Embryonic facial prominence (tissue), 1 donor: ENCODE data around the gene SECTM1.

Experiments
- DNase-seq: peaks from one replicate; pipeline ENCODE4 v3.0.0-alpha.2; 2016; ENCODE audit errors: extremely low spot score

Gene SECTM1

DNA sequence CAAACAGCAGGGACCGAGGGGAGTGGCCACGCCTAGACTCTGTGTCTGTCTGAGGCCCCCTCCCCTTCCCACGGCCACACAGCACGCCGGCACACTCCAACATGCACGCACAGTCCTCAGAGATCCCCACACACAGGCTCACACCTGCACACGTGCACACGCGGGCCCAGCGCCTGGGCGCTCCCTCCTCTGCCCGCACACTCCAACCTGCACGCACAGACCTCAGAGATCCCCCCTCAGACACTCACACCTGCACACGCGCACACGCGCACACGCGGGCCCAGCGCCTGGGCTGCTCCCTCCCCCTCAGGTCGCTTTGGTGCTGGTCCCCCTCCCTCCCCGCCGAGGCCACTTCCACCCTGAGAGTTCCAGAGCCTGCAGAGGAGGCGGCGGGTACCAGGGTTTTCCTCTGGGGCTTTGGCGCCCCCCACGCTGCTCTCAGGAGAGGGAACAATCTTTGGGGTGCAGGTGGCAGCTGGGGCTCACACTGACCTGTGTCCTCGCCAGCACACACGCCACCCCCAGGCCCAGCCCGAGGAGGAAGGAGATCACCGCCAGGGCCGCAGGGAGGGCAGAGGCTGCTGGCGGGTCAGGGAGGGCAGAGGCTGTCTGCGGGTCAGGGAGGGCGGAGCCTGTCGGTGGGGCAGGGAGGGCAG lies 17.7 kb downstream of the SECTM1 start:
- no peak for DNase-seq

DNA sequence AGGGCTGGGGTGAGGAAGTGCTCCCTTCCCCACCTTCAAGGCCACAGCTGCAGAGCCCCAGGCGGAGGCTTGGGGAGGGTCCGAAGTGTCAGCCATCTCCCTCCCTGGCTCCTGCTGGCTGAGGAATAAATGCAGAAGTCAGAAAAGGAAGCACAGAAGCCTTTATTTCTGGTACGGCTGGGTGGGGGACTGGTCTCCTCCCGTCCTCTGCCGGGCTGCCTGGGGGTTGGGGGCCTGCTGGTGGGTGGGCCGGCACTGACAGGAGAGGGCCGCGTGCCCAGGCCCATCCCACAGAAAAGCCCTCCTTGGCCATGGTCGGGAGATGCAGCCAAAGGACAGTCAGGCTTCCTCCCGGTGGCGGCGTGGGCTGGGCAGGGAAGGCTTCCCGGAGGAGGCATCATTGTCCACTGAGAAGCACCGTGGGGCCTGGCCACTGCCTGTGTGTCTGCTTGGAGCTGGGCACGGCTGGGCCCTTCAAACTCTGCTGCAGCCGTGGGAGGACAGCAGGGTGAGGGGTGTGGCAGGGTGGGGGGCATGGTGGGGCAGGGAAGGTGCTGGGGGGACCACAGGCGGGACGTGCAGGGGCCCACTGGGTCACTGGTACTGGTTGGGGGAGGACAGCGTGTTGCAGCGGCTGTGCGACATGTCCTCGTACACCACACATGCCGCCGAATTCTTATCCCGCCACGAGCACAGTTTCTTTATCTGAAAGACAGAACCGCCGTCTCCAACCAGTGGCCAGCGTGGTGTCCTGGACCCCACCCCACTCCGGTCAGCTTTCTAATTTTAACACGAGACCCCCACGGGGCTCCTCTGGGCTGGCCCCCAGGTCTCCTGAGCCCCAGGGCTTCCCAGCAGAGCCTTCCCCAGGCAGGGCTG lies 18.6 kb downstream of the SECTM1 start:
- DNase-seq, result no peak

DNA sequence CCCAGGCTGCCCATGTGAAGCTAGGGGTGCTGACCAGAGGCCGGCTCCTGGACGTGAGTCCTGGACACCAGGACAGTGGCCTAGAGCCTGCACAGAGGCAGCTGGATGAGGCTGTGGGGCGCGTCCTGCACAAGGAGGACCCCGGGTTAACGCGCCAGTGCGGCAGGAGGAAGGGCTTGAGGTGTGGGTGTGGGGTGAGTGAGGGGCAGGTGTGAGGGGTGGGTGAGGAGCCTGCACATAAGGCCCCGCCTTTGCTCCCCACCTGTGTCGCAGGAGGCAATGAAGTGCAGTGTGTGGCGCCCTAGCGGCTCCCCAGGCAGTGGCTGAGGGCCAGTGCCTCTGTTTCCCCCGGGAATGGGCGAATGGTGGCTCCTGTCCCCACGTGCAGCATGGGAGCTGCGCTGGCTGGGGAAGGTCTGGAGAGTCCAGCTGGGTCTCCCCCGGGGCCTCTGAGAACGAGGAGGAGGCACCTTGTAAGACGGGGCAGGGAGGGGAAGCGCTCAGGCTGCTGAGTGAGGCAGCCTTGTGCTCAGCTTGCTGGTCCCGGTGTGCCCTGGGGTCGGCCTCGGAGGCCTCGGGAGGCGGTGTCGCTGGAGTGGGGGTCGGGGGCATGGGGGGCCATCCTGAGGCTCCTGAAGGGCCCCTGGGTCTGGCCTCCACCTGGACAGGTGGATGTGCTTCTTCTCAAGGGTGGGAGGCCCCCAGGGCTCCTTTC lies 19.4 kb downstream of the SECTM1 start:
- DNase-seq, result no peak

DNA sequence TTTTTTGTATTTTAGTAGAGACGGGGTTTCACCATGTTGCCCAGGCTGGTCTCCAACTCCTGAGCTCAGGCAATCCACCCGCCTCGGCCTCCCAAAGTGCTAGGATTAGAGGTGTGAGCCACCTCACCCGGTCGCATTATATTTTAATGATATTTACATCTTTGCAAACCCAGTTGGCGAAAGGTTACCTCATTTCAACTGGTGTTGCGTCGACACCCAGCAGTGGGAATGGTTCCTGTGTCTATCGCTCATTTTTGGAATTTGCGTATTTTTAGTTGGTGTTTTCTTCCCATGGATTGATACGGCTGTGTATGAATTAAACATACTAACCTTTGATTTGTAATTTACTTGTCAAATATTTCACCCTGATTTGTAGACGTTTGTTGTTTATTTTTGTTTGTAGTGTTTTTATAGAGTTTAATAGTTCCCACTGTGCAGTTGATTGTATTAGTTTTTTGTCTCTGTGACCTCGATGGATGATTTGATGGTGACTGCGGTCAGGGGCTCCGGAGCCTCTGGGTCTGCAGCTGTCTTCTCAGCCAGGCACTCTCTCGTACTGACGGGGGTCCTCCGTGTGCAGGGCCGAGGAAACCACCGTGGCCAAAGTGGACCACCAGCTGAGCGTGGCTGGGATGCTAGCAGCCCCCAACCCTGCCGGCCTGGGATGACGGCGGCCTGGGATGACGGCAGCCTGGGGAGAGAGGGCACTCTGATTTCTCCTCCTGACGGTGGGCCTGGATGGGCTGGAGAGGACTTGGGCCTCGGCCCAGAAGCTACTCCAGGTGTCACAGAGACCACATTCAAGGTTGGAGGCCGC lies 20.2 kb downstream of the SECTM1 start:
- no peak for DNase-seq

DNA sequence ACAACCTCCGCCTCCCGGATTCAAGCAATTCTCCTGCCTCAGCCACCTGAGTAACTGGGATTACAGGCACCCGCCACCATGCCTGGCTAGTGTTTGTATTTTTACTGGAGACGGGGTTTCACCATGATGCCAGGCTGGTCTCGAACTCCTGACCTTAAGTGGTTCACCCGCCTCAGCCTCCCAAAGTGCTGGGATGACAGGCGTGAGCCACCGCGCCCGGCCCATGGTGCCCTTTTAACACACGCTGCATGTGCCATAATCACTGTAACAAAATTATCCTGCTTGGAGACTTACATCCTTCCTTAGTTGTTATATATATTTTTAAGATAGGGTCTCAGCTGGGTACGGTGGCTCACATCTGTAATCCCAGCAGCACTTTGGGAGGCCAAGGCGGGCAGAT lies 21.6 kb downstream of the SECTM1 start:
- DNase-seq, result no peak

DNA sequence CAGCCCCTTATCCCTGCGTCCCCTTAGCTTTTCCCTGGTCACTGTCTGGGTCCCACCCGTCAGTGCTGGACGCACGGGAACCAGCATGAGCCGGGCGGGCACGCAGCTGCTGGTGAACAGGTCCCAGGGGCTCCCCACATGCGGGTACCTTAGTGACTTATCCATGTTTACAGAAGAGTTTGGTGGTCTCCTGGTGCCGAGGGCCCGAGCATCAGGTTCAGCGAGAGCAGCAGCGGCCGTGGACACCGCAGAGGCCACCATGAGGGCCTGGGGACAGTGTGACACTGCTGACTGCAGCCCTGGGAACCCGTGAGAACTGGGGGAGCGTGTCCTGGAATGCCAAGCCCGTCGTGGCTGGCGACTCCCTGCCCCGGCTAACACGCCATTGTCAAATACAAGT lies 22.7 kb downstream of the SECTM1 start:
- no peak for DNase-seq

DNA sequence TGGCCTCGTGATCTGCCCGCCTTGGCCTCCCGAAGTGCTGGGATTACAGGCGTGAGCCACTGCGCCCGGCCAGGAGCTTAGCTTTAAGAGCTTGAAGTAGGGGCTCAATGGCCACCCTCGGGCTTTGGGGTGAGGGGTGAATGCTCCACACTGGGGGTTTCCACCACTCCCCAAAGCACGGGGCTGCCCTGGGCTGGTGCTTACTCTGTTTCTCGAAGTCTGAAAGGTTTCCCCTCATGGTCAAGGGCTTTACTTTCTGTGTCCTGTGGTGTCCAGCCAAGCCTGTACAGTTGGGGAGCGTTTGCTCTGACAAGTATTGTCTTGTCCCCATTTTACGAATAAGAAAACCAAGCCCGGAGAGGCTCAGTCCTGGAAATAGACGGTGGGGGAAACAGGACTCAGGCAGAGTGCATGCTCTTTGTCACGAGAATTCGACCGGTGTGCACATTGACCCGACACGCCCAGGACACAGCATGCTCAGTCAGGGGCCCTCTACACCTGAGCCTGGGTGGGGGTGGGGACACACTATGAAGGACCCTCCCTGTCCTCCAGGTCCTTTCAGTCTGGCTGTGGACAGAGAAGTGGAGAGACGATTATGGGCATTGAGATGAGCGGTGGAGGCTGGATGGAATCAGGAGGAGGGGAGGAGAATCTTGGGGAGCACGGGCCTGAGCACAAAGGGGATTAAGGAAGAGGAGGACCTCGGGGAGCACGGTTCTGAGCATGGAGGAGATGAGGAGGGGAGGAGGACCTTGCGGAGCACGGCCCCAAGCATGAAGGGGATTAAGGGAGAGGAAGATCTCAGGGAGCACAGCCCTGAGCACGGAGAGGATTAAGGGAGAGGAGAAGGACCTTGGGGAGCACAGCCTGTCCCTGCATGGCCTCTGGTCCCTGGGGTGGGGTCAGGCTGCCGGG lies 23.7 kb downstream of the SECTM1 start:
- no peak for DNase-seq

DNA sequence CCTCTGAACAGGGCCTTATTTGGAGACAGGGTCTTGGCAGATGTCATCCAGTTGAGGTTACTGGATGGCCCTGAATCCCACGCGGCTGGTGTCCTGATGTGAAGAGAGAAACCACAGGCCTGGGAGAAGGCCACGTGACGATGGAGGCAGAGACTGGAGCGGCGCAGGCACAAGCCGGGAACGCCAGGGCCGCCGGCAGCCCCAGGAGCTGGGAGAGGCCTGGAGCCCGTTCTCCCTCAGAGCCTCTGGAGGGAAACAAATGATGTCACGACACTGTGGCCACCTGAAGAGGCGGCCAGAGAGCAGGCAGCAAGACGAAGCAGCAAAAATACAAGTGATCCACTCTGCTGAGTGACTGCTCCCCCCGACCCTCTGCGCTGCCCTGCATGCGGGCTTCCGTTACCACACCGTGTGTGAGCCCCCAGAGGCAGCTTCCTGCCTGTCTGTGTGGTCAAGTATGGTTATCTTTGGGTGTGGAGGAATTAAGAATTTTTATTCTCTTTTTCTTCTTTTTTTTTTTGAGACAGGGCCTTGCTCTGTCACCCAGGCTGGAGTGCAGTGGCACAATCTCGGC lies 27.8 kb downstream of the SECTM1 start:
- DNase-seq, result no peak

DNA sequence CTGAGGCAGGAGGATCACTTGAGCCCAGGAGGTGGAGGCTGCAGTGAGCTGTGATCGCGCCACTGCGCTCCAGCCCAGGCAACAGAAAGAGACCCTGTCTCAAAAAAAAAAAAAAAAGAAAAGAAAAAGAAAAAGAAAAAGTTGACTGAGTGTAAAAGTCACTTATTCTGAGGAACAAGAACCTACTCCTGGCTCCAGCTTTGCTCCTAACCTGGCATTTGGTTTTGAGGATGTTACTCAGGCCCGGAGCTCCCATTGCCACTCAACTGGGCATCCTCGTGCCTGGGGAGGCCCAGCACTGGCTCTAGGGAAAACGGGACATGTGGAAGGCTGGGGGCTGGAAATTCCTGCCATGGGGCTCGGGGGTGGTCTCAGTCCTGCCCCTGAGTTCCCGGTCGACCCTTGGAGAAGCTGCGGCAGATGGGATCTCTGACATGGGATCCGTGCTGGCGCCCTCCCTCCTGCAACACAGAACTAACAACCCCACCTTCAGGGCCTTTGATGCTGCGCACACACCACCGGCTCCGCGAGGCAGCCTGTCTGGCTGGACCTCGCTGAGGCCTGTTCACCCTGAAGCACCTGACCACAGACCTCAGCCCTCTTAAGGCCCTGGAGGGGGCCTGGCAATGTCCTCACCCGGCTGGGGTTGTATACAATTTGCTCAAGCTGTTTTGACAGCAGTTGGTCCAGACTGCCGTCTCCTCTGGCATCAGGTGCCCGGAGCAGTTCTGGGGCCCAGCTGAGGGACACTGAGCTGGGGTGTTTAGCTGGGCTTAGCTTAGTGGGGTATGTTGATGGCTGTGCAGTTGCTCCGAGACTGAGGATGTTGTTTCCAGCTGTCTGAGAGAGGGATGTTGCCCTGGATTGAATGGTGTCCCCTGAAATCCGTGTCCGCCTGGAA lies 28.5 kb downstream of the SECTM1 start:
- DNase-seq, result no peak

DNA sequence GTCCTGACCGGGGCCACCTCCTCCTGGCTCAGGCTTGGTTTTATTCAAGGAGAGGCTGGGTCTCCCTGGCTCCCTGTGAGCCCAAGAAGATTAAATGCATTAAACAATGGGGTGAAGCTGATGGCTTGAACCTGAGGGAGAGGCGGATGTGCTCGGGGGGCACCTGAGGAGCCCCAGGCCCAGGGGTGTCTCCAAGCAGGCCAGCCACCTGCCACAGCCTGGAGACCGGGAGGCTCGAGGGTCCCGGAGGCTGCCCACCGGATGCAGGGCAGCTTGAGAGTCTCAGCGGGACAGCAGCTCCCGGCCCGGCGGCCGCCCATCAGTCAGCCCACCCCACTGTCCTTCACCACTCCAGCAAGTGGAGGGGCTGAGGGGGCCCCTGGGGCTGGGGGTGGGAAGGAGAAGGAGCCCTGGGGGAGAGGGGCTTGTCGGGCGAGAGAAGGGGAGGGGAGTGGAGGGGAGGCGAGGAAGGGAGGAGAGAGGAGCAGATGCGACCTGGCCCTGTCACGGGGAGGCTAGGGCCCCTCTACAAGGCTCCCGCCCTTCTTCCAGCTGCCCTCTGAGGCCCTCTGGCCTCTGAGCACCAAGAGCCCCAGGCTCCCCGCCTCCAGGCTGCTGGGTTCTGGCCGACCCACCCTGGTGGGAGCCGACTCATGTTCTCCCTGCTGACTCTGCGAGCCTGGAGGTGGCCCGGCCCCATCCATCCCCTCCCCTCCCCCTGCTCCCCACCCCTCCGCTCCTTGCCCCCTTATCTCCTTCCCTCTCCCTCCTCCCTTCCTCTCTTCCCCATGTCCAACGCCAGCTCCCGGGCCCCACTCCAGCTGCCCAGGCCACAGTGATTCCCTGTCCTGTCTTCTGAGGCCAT lies 29.4 kb downstream of the SECTM1 start:
- DNase-seq, result no peak

DNA sequence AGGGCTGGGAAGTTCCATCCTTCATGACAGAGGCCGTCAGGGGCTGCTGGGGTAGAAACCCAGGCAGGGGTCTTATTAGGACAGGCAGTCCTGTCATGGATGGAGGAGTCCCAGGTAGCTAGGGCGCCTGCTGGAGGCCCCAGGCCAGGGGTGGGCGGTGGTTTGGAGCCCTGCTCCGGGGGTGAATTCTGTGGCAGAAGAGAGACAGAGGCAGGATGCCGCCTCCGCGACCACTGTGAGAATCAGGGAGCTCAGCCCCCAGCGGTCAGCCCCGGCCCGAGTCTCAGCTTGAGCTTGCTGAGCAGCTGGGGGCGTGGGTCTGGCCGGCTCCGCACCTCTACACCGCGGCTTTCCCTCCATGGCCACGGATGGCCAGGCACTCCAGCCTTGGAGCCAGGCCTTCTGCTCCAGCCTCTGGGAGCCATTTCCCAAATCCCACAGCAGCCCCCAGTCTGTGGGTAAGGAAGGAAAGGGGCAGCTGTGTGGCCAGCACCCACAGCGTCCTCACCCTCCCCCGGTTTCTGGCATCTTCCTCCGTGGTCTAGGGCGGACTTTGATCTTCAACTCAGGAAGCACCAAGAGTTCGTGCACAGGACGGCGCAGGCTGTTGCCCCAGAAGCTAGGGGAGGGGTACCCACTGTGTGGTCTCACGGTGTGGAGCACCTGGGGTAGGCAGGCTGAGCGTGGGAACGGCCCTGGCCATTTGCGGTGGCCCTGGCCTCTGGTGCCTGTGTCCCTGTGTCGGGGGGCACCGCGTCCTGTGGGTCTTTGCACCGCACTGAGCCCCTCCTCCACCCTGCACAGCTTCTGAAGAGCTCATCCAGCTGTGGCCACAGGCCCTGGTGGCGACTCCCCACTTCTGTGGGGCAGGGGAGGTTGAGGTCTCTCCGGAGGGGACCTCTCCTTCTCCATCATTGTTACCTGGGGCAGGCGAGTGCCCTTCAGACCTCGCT lies 30.3 kb downstream of the SECTM1 start:
- no peak for DNase-seq

DNA sequence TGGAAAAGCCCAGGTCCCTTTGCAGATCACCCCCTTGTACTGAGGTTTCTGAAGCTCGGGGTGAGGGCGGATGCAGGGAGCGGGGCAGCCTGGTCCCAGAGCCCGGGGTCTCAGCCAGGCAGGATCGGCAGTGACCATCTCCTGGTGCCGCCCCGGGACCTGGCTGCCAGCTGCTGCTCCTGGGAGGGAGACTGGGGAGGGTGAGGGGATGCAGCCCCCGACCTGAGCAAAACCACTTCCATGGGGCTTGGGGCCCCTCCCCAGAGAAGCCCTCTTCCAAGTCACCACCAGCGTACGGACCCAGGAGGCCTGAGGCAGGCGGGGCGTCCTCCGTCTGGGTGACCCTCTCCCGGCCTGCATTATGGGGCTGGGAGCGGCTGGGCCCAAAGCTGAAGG lies 31.0 kb downstream of the SECTM1 start:
- DNase-seq, result no peak

DNA sequence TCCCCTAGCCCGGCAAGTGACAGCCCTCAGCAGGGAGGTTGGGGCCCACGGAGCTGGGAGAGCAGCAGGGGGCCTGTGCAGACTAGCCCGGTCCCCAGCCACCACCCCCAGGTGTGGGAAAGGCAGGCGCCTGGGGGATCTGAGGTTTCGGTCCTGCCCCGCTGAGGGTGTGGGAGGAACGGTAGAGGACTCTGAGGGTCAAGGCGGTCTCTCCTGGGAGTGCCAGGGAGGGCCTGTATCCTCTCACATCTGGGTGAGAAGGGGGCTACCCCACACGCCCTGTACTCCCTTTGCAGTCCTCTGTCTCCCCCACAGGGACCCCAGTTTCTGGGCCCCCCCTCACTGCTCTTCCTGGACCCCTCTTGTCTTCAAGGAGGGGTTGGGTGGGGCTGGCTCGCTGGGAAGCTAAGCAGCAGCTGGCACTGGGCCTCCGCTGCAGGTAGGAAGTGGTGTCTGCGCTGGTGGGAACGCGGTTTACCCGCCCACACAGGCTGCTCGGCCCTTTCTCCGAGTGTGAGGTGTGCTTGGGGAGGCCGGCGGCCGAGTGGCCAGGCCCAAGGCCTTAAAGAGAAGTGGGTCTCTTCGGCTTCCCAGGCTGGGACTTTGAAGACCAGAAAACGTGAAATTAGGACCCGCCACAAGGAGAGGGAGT lies 31.5 kb downstream of the SECTM1 start:
- DNase-seq, result no peak

DNA sequence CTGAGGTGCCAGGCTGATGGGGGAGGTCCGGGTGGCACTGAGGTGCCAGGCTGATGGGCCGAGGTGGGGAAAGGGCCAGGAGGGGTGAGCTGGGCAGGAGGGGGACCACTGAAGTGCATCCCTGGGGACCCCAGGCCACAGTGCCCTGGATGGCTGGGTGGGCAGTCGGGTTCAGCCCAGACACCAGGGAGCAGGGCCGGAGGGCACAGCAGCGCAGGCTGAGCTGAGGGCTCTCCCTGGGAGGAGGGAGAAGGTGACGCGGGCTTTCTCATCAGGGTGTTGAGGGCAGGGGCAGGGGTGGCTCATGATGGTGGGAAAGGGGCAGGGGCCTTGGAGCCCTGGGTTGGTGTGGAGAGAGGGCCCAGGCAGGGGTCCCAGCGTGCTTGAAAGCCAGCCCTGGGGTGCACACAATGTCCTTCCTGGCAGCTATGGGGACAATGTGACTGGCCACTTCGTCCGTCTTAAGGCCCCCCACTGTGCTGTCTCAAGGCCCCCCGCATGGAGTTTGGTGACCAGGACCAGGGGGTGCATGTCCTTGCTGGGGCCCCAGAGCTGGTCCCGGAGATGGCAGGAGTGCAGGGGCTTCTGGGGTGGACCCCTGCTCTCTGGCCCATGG lies 32.2 kb downstream of the SECTM1 start:
- DNase-seq, result no peak

DNA sequence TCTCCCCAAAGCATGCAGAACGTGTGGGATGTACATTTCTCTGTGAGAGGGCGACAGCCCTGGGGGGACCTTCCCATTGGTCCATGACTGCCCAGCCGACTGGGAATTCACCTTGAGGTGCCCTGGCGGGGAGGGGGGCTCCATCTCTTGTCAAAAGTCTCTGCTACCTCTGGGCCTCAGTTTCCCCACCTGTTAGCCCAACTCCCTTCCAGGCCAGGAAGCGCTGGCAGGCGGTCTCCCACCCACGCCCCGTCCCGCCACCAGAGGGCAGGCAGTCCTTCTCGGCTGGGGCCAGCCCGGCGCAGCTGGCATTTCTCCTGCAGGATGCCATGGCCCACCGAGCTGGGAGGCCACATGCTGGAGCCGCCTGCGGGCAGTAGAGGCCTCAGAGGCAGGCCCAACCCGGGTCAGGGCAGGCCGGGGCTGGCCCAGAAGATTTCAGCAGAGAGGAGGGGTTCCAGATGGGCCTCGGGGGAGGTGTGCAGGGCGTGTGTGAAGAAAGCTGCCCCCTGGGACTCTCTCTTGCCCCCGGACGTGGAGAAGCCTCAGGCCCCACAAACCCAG lies 32.8 kb downstream of the SECTM1 start:
- DNase-seq, result no peak

DNA sequence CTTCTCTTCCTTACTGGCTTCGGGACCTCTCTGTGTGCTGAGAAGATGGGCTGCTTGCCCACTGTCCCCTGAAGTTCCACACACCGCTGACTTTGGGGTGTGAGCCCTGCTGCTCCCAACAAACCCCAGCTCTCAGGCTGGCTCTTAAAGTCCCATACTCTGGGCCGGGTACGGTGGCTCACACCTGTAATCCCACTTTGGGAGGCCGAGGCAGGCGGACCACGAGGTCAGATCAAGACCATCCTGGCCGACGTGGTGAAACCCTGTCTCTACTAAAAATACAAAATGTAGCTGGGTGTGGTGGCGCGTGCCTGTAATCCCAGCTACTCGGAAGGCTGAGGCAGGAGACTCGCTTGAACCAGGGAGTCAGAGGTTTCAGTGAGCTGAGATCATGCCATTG lies 33.3 kb downstream of the SECTM1 start:
- no peak for DNase-seq
